CD4-positive, alpha-beta T cell (primary cell): Measurements from ENCODE around the gene PTPRM. TPM values are rescaled to one million over a fixed set of nuclear protein-coding genes. Genes with fewer than 3 reads are reported as not detected.

Source experiments
- ATAC-seq: fragments of 200-7000 bp; cut with Tn5 transposase; one replicate; pipeline ENCODE4 v1.10.0; 2022; ENCODE audit warnings: mild to moderate bottlenecking; ENCODE audit not compliant: poor library complexity
- CTCF ChIA-PET: fragments of 350-600 bp; sonication (Branson Sonifier 250); formaldehyde crosslinking; loops from one replicate; lab custom pipeline; 2021; ENCODE audit warnings: antibody characterized with exemption, inconsistent platforms; lab: Charles Lee
- POLR2A ChIA-PET: fragments of 350-600 bp; sonication (Branson Sonifier 250); formaldehyde crosslinking; loops from one replicate; lab custom pipeline; 2021; ENCODE audit warnings: antibody characterized with exemption, inconsistent platforms; lab: Charles Lee
- DNase-seq, 14 experiments: peaks; one replicate each; pipeline ENCODE4 v3.0.0-alpha.2; 2013 to 2020; ENCODE audit warnings: mixed read lengths in 2 of 14
- H3K27ac ChIP-seq, 2 donors: one replicate each; pipeline versions ENCODE4 v1.5.1 to v1.7.0; 2013; ENCODE audit warnings: low read length in 2 of 2, low read depth in 1 of 2, mild to moderate bottlenecking in 1 of 2
- H3K27me3 ChIP-seq, 2 experiments: 1 replicate in 1 of 2; 2 replicates in 1 of 2; pipeline versions ENCODE4 v1.6.1 to v1.7.0; 2013; ENCODE audit warnings: low read length in 2 of 2, control low read depth in 1 of 2, mild to moderate bottlenecking in 1 of 2, moderate library complexity in 1 of 2; ENCODE audit not compliant: insufficient read depth in 2 of 2, control insufficient read depth in 1 of 2
- H3K36me3 ChIP-seq: one replicate; pipeline ENCODE4 v1.6.1; 2013; ENCODE audit warnings: low read length, control low read depth; ENCODE audit not compliant: insufficient read depth
- H3K4me1 ChIP-seq: one replicate; pipeline ENCODE4 v1.6.1; 2013; ENCODE audit warnings: low read length, control low read depth; ENCODE audit not compliant: insufficient read depth
- H3K4me3 ChIP-seq: one replicate; pipeline ENCODE4 v1.5.1; 2013; ENCODE audit warnings: mild to moderate bottlenecking, low read length, moderate library complexity
- H3K9me3 ChIP-seq, 2 experiments: 1 replicate in 1 of 2; 2 replicates in 1 of 2; pipeline versions ENCODE4 v1.6.1 to v1.7.0; 2013; ENCODE audit warnings: low read length in 2 of 2, mild to moderate bottlenecking in 2 of 2, control low read depth in 1 of 2, moderate library complexity in 1 of 2; ENCODE audit not compliant: control insufficient read depth in 1 of 2, insufficient read depth in 1 of 2
- H3K27ac Mint-ChIP-seq: one replicate; pipeline ENCODE4 v1.8.0; 2020; ENCODE audit warnings: mixed read lengths
- H3K27me3 Mint-ChIP-seq: one replicate; pipeline ENCODE4 v1.8.0; 2021; ENCODE audit warnings: mixed read lengths
- H3K36me3 Mint-ChIP-seq: one replicate; pipeline ENCODE4 v1.8.0; 2021; ENCODE audit warnings: low read depth, mixed read lengths
- H3K4me1 Mint-ChIP-seq: one replicate; pipeline ENCODE4 v1.8.0; 2021; ENCODE audit warnings: low read depth, mixed read lengths
- H3K4me3 Mint-ChIP-seq: one replicate; pipeline ENCODE4 v1.8.0; 2020; ENCODE audit warnings: mild to moderate bottlenecking, mixed read lengths
- H3K9me3 Mint-ChIP-seq: one replicate; pipeline ENCODE4 v1.8.0; 2020; ENCODE audit warnings: mixed read lengths
- CTCF ChIP-seq: fragments of 200-600 bp; IDR thresholded peaks from one replicate; pipeline ENCODE4 v1.8.0; 2022; ENCODE audit warnings: antibody characterized with exemption, mild to moderate bottlenecking
- intact Hi-C, 2 experiments: fragments of 100-400 bp; cut with DNase I in 1 of 2; cut with micrococcal nuclease in 1 of 2; formaldehyde crosslinking; loops; one replicate each; pipeline versions ENCODE4 v1.15.1 to v1.9.0; 2023 to 2025; cut with DNase I, micrococcal nuclease
- total RNA-seq, 174 experiments: library from RNA in 2 of 174; stranded (reverse) in 2 of 174; gene quantifications; one replicate each; pipeline ENCODE4 v1.2.3 and lab custom pipeline; 2021 to 2026

Gene PTPRM
- total RNA-seq, 2 experiments from 2014 or later: 21.7 to 21.9 TPM

- ATAC-seq (no peak), DNase-seq (no peak)
- Mint-ChIP-seq H3K4me3 (no peak overlapping the region), H3K4me1 (no peaks in the 10 kb centered on the region), H3K27me3 (no peaks in the 10 kb centered on the region), H3K9me3 (no peaks in the 10 kb centered on the region), H3K36me3 (no peaks in the 10 kb centered on the region), H3K27ac (no peak overlapping the region)
- no peak overlapping the region for H3K27ac ChIP-seq
- ChIA-PET POLR2A (no interaction called here), CTCF (no interaction called here)
- no peak overlapping the region for H3K4me3 ChIP-seq
- H3K4me1 ChIP-seq: no peaks in the 10 kb centered on the region
- intact Hi-C loops: no loop called here
- no peak for TF ChIP-seq CTCF
- H3K27me3 ChIP-seq: no peaks in the 10 kb centered on the region
- H3K9me3 ChIP-seq: no peaks in the 10 kb centered on the region
- no peaks in the 10 kb centered on the region for H3K36me3 ChIP-seq
These were observed 155.8 kb downstream of the PTPRM start for GRCh38 chr18:7722955-7723354.

GRCh38 chr18:7723558-7723957 lies 156.4 kb downstream of the PTPRM start:
- intact Hi-C loops: no loop called here

GRCh38 chr18:7725473-7725872 lies 158.4 kb downstream of the PTPRM start:
- Mint-ChIP-seq H3K36me3 (no peaks in the 10 kb centered on the region), H3K27ac (no peak overlapping the region), H3K9me3 (no peaks in the 10 kb centered on the region), H3K4me1 (no peaks in the 10 kb centered on the region), H3K27me3 (no peaks in the 10 kb centered on the region), H3K4me3 (no peak overlapping the region)
- ChIA-PET POLR2A (no interaction called here), CTCF (no interaction called here)
- DNase-seq (no peak), ATAC-seq (no peak)
- H3K4me1 ChIP-seq: no peaks in the 10 kb centered on the region
- no peak overlapping the region for H3K4me3 ChIP-seq
- H3K36me3 ChIP-seq: no peaks in the 10 kb centered on the region
- TF ChIP-seq CTCF: no peak
- no peaks in the 10 kb centered on the region for H3K9me3 ChIP-seq
- intact Hi-C loops: no loop called here
- no peak overlapping the region for H3K27ac ChIP-seq
- H3K27me3 ChIP-seq: no peaks in the 10 kb centered on the region

More at GRCh38 chr18:7723558-7723957, 156.4 kb downstream of the PTPRM start:
- TF ChIP-seq CTCF: no peak
- no peak overlapping the region for H3K27ac Mint-ChIP-seq
- H3K9me3 Mint-ChIP-seq: no peaks in the 10 kb centered on the region
- H3K4me1 Mint-ChIP-seq: no peaks in the 10 kb centered on the region
- CTCF ChIA-PET: no interaction called here
- H3K4me3 Mint-ChIP-seq: no peak overlapping the region
- POLR2A ChIA-PET: no interaction called here
- Histone ChIP-seq H3K9me3 (no peaks in the 10 kb centered on the region), H3K36me3 (no peaks in the 10 kb centered on the region), H3K4me1 (no peaks in the 10 kb centered on the region), H3K4me3 (no peak overlapping the region), H3K27me3 (no peaks in the 10 kb centered on the region), H3K27ac (no peak overlapping the region)
- no peaks in the 10 kb centered on the region for H3K36me3 Mint-ChIP-seq
- no peak for DNase-seq
- H3K27me3 Mint-ChIP-seq: no peaks in the 10 kb centered on the region
- ATAC-seq: no peak
